Measurements from ENCODE around the gene TRMT61A. TPM values are rescaled to one million over a fixed set of nuclear protein-coding genes. Genes with fewer than 3 reads are reported as not detected.

TRMT61A gene
- total and polyA plus RNA-seq, 2 donors (not counting 3 experiments of a cell fraction or from before 2014, with no cell fraction given): 6.8 to 10.6 TPM

GRCh38 chr14:103503296-103503695 lies 25.7 kb upstream of the TRMT61A start:
- no peak overlapping the region for H3K4me3 ChIP-seq (replicated peaks in 1 of 3; ENCODE audit: insufficient read depth in 1 of 3, low read depth in 1 of 3, low read length in 3 of 3)
- H4K20me1 ChIP-seq (replicated peaks; ENCODE audit: control insufficient read depth, extremely low read depth, insufficient read depth, low read length): no peaks in the 10 kb centered on the region
- DNase-seq (ENCODE audit: low read depth, low spot score) (no peak), FAIRE-seq (peak; percentile 18)
- H3K9me3 ChIP-seq (replicated peaks; ENCODE audit: control insufficient read depth, insufficient read depth, low read length): no peaks in the 10 kb centered on the region
- TF ChIP-seq JUN (IDR thresholded peaks at IDR 0.05; ENCODE audit: borderline replicate concordance, insufficient read depth, insufficient read length, low read depth) (no peak), GATA2 (IDR thresholded peaks at IDR 0.05; ENCODE audit: insufficient read depth, insufficient read length, low read depth, low read length) (no peak), FOS (IDR thresholded peaks at IDR 0.05; ENCODE audit: borderline replicate concordance, insufficient read depth, low read length) (no peak), MYC (IDR thresholded peaks at IDR 0.05; ENCODE audit: low read depth, low read length) (no peak), POLR2AphosphoS5 (IDR thresholded peaks at IDR 0.05; ENCODE audit: insufficient read depth, low read depth, low read length) (no peak), MAX (IDR thresholded peaks at IDR 0.05; ENCODE audit: insufficient read depth, insufficient read length) (no peak)
- no peaks in the 10 kb centered on the region for H3K79me2 ChIP-seq (ENCODE audit: control insufficient read depth, insufficient read depth, low read length)
- H2AFZ ChIP-seq (ENCODE audit: low read depth, low read length): no peak overlapping the region
- intact Hi-C loops (cut with micrococcal nuclease) (no loop called here), dilution Hi-C loops (cut with MboI; ENCODE audit: extremely low pct_ligation_motif_present, low sequenced_read_pairs) (no loop called here)
- TSS peak; percentile 29 for BruUV-seq (replicated peaks)
- H3K27me3 ChIP-seq (ENCODE audit: control insufficient read depth in 2 of 2, insufficient read depth in 2 of 2, low read length in 2 of 2): no peaks in the 10 kb centered on the region
- CTCF ChIA-PET: interaction anchor here (1.6 to 2.1 kb wide), 2 partner anchors 15 to 44 kb away, joined by 5 to 9 read pairs; no protein-coding TSS in a partner anchor
- H3K4me2 ChIP-seq (ENCODE audit: insufficient read depth, low read length): no peak overlapping the region
- no peak overlapping the region for H3K9ac ChIP-seq (replicated peaks; ENCODE audit: extremely low read depth, insufficient read depth, low read length)
- H3K9me1 ChIP-seq (replicated peaks; ENCODE audit: control insufficient read depth, extremely low read depth, insufficient read depth, low read length): no peaks in the 10 kb centered on the region
- no peak overlapping the region for H3K27ac ChIP-seq (ENCODE audit: insufficient read depth, low read depth, low read length)
- POLR2A ChIA-PET: no interaction called here
- H3K36me3 ChIP-seq (ENCODE audit: control insufficient read depth in 2 of 2, extremely low read depth in 1 of 2, insufficient read depth in 2 of 2, low read length in 2 of 2): peaks cover 14 to 25% of the 10 kb centered on the region in 2 experiments
- no peaks in the 10 kb centered on the region for H3K4me1 ChIP-seq (ENCODE audit: control insufficient read depth, extremely low read depth, insufficient read depth, low read length)

DNA sequence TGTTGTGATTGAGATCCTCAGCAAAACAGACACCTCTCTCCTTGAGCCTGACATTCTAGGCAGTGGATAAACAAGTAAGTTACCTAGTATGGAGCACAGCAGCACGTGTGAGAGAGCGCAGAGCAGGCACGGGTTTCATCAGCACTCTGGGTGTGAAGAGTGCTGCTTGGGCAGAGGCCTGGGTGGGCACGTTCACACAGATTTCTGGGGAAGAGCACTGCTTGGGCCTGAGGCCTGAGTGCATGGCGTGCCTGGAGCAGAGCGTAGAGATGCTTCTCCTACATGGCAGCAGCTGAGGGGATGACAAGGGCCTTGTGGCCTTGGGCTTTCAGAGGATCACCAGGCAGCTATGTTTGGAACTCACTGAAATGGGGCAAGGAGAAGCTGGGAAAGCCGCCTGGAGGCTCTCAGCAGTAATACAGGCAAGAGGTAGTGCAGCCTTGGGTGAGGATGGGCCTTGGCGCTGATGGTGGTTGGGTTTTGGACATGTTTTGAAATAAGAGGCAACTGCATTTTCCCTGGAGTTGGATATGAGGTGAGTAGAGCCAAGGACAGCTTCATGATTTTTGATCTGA lies 23.9 kb upstream of the TRMT61A start:
- BruUV-seq (replicated peaks): no TSS peak
- no peak for DNase-seq (ENCODE audit: low read depth, low spot score)
- H3K4me1 ChIP-seq (ENCODE audit: control insufficient read depth, extremely low read depth, insufficient read depth, low read length): no peaks in the 10 kb centered on the region
- H3K4me3 ChIP-seq (replicated peaks in 1 of 3; ENCODE audit: insufficient read depth in 1 of 3, low read depth in 1 of 3, low read length in 3 of 3): no peak overlapping the region
- H2AFZ ChIP-seq (ENCODE audit: low read depth, low read length): no peak overlapping the region
- no peaks in the 10 kb centered on the region for H3K79me2 ChIP-seq (ENCODE audit: control insufficient read depth, insufficient read depth, low read length)
- H3K9ac ChIP-seq (replicated peaks; ENCODE audit: extremely low read depth, insufficient read depth, low read length): no peak overlapping the region
- no peak for FAIRE-seq
- H4K20me1 ChIP-seq (replicated peaks; ENCODE audit: control insufficient read depth, extremely low read depth, insufficient read depth, low read length): no peaks in the 10 kb centered on the region
- no peak overlapping the region for H3K27ac ChIP-seq (ENCODE audit: insufficient read depth, low read depth, low read length)
- no peaks in the 10 kb centered on the region for H3K9me1 ChIP-seq (replicated peaks; ENCODE audit: control insufficient read depth, extremely low read depth, insufficient read depth, low read length)
- H3K4me2 ChIP-seq (ENCODE audit: insufficient read depth, low read length): no peak overlapping the region
- intact Hi-C loops (cut with micrococcal nuclease) (no loop called here), dilution Hi-C loops (cut with MboI; ENCODE audit: extremely low pct_ligation_motif_present, low sequenced_read_pairs) (no loop called here)
- peaks cover 12 to 33% of the 10 kb centered on the region in 2 experiments for H3K36me3 ChIP-seq (ENCODE audit: control insufficient read depth in 2 of 2, extremely low read depth in 1 of 2, insufficient read depth in 2 of 2, low read length in 2 of 2)
- CTCF ChIA-PET: interaction anchor here (2.6 kb wide), 1 partner anchor 14 kb away, joined by 17 read pairs; no protein-coding TSS in a partner anchor
- H3K27me3 ChIP-seq (ENCODE audit: control insufficient read depth in 2 of 2, insufficient read depth in 2 of 2, low read length in 2 of 2): no peaks in the 10 kb centered on the region
- no peaks in the 10 kb centered on the region for H3K9me3 ChIP-seq (replicated peaks; ENCODE audit: control insufficient read depth, insufficient read depth, low read length)
- POLR2A ChIA-PET: no interaction called here
- no peak for TF ChIP-seq MAX (IDR thresholded peaks at IDR 0.05; ENCODE audit: insufficient read depth, insufficient read length)
